Gastroesophageal sphincter (tissue), 4 donors: ENCODE measurements around the gene AMER2. TPM values are rescaled to one million over a fixed set of nuclear protein-coding genes. Genes with fewer than 3 reads are reported as not detected.
"Not testable (repeated sequence)": the region's sequence is repeated elsewhere in the genome, so short reads cannot be mapped to it uniquely, and the experiment has no call there.

Experiments used
- ATAC-seq: fragments of 150-250 bp; one replicate; pipeline ENCODE4 v1.9.1; 2016; ENCODE audit warnings: mild to moderate bottlenecking, moderate library complexity
- H3K27ac ChIP-seq, 4 donors: fragments of 200-600 bp; sonication (generic) in 3 of 4; 1 replicate in 3 of 4; 2 replicates in 1 of 4; pipeline ENCODE4 v1.5.1; 2016 to 2019
- H3K27me3 ChIP-seq: fragments of 200-600 bp; sonication (generic); one replicate; pipeline ENCODE4 v1.5.1; 2019
- H3K36me3 ChIP-seq, 2 donors: fragments of 200-600 bp; sonication (generic); one replicate each; pipeline ENCODE4 v1.5.1; 2019; ENCODE audit warnings: control low read depth in 1 of 2
- H3K4me1 ChIP-seq, 3 donors: fragments of 200-600 bp; sonication (generic); 1 replicate in 2 of 3; 2 replicates in 1 of 3; pipeline ENCODE4 v1.5.1; 2016 to 2019; ENCODE audit warnings: control low read depth in 2 of 3
- H3K4me3 ChIP-seq, 2 donors: fragments of 200-600 bp; sonication (generic); one replicate each; pipeline ENCODE4 v1.5.1; 2019; ENCODE audit warnings: mild to moderate bottlenecking in 1 of 2, moderate library complexity in 1 of 2
- H3K9me3 ChIP-seq, 3 donors: fragments of 200-600 bp; sonication (generic); one replicate each; pipeline ENCODE4 v1.5.1; 2017 to 2019; ENCODE audit warnings: control low read depth in 2 of 3
- CTCF ChIP-seq, 4 experiments: fragments of 200-600 bp in 2 of 4; fragments of 450-650 bp in 2 of 4; sonication (generic) in 1 of 4; IDR thresholded peaks; one replicate each; pipeline ENCODE4 v1.5.1; 2017 to 2019; ENCODE audit warnings: antibody characterized with exemption in 4 of 4, mild to moderate bottlenecking in 2 of 4, moderate library complexity in 2 of 4
- EP300 ChIP-seq: sonication (generic); formaldehyde crosslinking; IDR thresholded peaks from one replicate; pipeline ENCODE4 v1.6.1; 2017; ENCODE audit warnings: antibody characterized with exemption, mild to moderate bottlenecking
- POLR2A ChIP-seq, 2 donors: fragments of 450-650 bp; IDR thresholded peaks; one replicate each; pipeline ENCODE4 v1.6.1; 2017; ENCODE audit warnings: antibody characterized with exemption in 2 of 2, mild to moderate bottlenecking in 2 of 2, moderate library complexity in 1 of 2
- POLR2AphosphoS5 ChIP-seq: sonication (generic); formaldehyde crosslinking; IDR thresholded peaks from one replicate; pipeline ENCODE4 v1.6.1; 2017; ENCODE audit warnings: antibody characterized with exemption
- WGBS, 2 donors: methylation state at CpG; one replicate each; pipeline ENCODE4 v1.1.5; 2018; ENCODE audit warnings: low coverage in 1 of 2; 5-methylcytosine and 5-hydroxymethylcytosine counted together
- total RNA-seq, 4 donors: library from RNA; depleted of rRNA; stranded (reverse); fragments of >200 nt; gene quantifications; one replicate each; pipeline ENCODE4 v1.1.0, GENCODE V29; 2016

AMER2 gene
- total RNA-seq, 4 donors from 2014 or later, result 0.04 to 0.81 (median 0.31) TPM; not detected in 1

- TF ChIP-seq POLR2A (IDR thresholded peaks at IDR 0.05), result no peak
- TF ChIP-seq CTCF (IDR thresholded peaks at IDR 0.05), result no peak
- no peak for TF ChIP-seq POLR2AphosphoS5
- no peak for TF ChIP-seq EP300
- Histone ChIP-seq H3K9me3 (no peaks in the 10 kb centered on the region), H3K27me3 (peaks cover 51% of the 10 kb centered on the region), H3K4me1 (peaks cover 0 to 21% (median 7%) of the 10 kb centered on the region in 3 donors), H3K4me3 (no peak overlapping the region), H3K36me3 (no peaks in the 10 kb centered on the region), H3K27ac (no peak overlapping the region)
- whole genome bisulfite sequencing, 2 donors, result 68 to 77% methylated on average over 3 of the region's 3 CpGs
- no peak for ATAC-seq
These were observed 4.5 kb downstream of the AMER2 start for GRCh38 chr13:25167382-25168174.

GRCh38 chr13:25166306-25166705, 5.8 kb downstream of the AMER2 start:
- no peaks in the 10 kb centered on the region for H3K36me3 ChIP-seq
- no peak overlapping the region for H3K27ac ChIP-seq
- no peak overlapping the region for H3K4me3 ChIP-seq
- WGBS, 2 donors, result 74 to 83% methylated on average over 3 of the region's 3 CpGs
- H3K9me3 ChIP-seq, result no peaks in the 10 kb centered on the region
- ATAC-seq, result no peak
- peaks cover 47% of the 10 kb centered on the region for H3K27me3 ChIP-seq
- H3K4me1 ChIP-seq, result peaks cover 0 to 10% (median under 1%) of the 10 kb centered on the region in 3 donors
- TF ChIP-seq POLR2AphosphoS5, result no peak
- TF ChIP-seq CTCF (IDR thresholded peaks at IDR 0.05), result no peak
- no peak for TF ChIP-seq POLR2A (IDR thresholded peaks at IDR 0.05)
- no peak for TF ChIP-seq EP300

- H3K27ac ChIP-seq, result no peak overlapping the region
- H3K4me3 ChIP-seq, result no peak overlapping the region
- TF ChIP-seq CTCF (IDR thresholded peaks at IDR 0.05), result no peak
- no peak for TF ChIP-seq POLR2A (IDR thresholded peaks at IDR 0.05)
- no peak for TF ChIP-seq EP300
- TF ChIP-seq POLR2AphosphoS5, result no peak
- WGBS, 2 donors, result 80 to 81% methylated on average over 6 of the region's 6 CpGs
- H3K9me3 ChIP-seq, result no peaks in the 10 kb centered on the region
- H3K36me3 ChIP-seq, result no peaks in the 10 kb centered on the region
- H3K4me1 ChIP-seq, result peaks cover 0 to 3% (median 0%) of the 10 kb centered on the region in 3 donors
- ATAC-seq, result no peak
- peaks cover 46% of the 10 kb centered on the region for H3K27me3 ChIP-seq
These were observed 6.4 kb downstream of the AMER2 start for GRCh38 chr13:25165663-25166062.

GRCh38 chr13:25165163-25165562, 6.9 kb downstream of the AMER2 start:
- WGBS, 2 donors, result 50% methylated on average over 5 of the region's 5 CpGs; no CpG with 5 or more reads in 1 of the 2 donors
- ATAC-seq, result not testable (repeated sequence)

GRCh38 chr13:25157681-25158080, 14.4 kb downstream of the AMER2 start:
- Histone ChIP-seq H3K27ac (no peak overlapping the region), H3K36me3 (no peaks in the 10 kb centered on the region), H3K4me3 (no peak overlapping the region), H3K4me1 (no peaks in the 10 kb centered on the region), H3K27me3 (peaks cover 30% of the 10 kb centered on the region), H3K9me3 (no peaks in the 10 kb centered on the region)
- ATAC-seq, result no peak
- TF ChIP-seq CTCF (IDR thresholded peaks at IDR 0.05), result no peak
- 62 to 95% methylated on average over 2 of the region's 2 CpGs for WGBS, 2 donors

More at GRCh38 chr13:25165163-25165562, 6.9 kb downstream of the AMER2 start:
- not testable (repeated sequence) for H3K36me3 ChIP-seq, H3K4me3 ChIP-seq, H3K9me3 ChIP-seq, H3K27ac ChIP-seq, H3K4me1 ChIP-seq
- H3K27me3 ChIP-seq, result peaks cover 41% of the 10 kb centered on the region
